Breast epithelium (tissue), 3 donors: Measurements from ENCODE around the gene EXOSC2.

Experiments
- POLR2A ChIP-seq: fragments of 450-650 bp; IDR thresholded peaks from one replicate; pipeline ENCODE4 v1.6.1; 2016; ENCODE audit warnings: antibody characterized with exemption, mild to moderate bottlenecking, moderate library complexity
- TF ChIP-seq, protein P1 (sequence below), 3 donors: fragments of 450-650 bp; IDR thresholded peaks; one replicate each; pipeline ENCODE4 v1.5.1; 2016 to 2017; ENCODE audit warnings: antibody characterized with exemption in 3 of 3, mild to moderate bottlenecking in 3 of 3, moderate library complexity in 3 of 3

- TF ChIP-seq, protein P1, sequence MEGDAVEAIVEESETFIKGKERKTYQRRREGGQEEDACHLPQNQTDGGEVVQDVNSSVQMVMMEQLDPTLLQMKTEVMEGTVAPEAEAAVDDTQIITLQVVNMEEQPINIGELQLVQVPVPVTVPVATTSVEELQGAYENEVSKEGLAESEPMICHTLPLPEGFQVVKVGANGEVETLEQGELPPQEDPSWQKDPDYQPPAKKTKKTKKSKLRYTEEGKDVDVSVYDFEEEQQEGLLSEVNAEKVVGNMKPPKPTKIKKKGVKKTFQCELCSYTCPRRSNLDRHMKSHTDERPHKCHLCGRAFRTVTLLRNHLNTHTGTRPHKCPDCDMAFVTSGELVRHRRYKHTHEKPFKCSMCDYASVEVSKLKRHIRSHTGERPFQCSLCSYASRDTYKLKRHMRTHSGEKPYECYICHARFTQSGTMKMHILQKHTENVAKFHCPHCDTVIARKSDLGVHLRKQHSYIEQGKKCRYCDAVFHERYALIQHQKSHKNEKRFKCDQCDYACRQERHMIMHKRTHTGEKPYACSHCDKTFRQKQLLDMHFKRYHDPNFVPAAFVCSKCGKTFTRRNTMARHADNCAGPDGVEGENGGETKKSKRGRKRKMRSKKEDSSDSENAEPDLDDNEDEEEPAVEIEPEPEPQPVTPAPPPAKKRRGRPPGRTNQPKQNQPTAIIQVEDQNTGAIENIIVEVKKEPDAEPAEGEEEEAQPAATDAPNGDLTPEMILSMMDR (IDR thresholded peaks at IDR 0.05): no peak
- TF ChIP-seq POLR2A: no peak
Observed at GRCh38 chr9:130663258-130663976, 30.2 kb upstream of the EXOSC2 start.
